ENCODE measurements around the gene PPCDC.

The PPCDC gene

GRCh38 chr15:75030023-75030413 is 6.6 kb downstream of the PPCDC start:
- TF ChIP-seq CTCF (IDR thresholded peaks at IDR 0.05; ENCODE audit: low read length, missing control alignments): no peak
- H3K4me3 ChIP-seq (replicated peaks; ENCODE audit: low read depth, low read length): no peak overlapping the region
- peak; percentile 50 for DNase-seq (ENCODE audit: low read depth)

DNA sequence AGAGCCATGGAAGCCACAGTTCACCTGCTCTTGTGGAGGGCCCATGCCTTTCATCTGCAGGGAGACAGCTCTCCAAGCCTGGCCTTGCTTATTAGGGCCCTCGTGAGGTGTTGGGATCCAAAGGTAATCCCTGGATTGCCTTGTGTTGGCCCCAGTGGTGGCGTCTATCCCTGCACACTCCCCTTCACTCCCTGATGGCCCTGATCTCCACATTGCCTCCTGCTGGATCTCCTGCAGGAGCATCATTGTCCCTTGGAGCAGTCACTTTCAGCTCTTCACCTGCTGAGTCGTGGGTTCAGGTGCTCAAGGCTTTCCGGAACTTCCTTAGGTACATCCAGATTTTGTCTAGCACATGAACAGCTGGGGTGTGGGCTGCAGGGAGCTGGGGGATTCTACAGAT is 7.0 kb downstream of the PPCDC start:
- no peak for DNase-seq (ENCODE audit: low read depth)
- TF ChIP-seq CTCF (IDR thresholded peaks at IDR 0.05; ENCODE audit: low read length, missing control alignments): no peak
- H3K4me3 ChIP-seq (replicated peaks; ENCODE audit: low read depth, low read length): no peak overlapping the region

DNA sequence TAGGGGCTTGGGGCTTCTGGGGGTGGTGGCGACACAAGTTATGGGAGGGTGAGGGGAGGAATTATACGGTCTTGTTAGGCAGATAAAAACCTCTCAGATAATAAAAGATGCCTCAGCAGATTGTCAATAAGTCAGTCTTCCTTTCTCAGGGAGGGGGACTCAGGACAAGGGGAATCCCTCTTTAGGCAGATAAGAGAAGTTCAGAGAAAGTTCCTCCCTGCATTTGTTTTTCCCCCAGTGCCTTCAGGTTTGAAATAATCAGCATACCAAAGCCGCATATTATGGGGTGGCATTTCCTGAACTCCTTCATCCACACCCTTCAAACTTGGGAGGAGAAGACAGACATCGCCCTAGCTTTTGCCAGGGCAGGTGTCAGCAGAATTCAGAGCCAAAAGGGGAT is 8.5 kb downstream of the PPCDC start:
- H3K4me3 ChIP-seq (replicated peaks; ENCODE audit: low read depth, low read length): no peak overlapping the region
- TF ChIP-seq CTCF (IDR thresholded peaks at IDR 0.05; ENCODE audit: low read length, missing control alignments): no peak
- peak; percentile 29 for DNase-seq (ENCODE audit: low read depth)

DNA sequence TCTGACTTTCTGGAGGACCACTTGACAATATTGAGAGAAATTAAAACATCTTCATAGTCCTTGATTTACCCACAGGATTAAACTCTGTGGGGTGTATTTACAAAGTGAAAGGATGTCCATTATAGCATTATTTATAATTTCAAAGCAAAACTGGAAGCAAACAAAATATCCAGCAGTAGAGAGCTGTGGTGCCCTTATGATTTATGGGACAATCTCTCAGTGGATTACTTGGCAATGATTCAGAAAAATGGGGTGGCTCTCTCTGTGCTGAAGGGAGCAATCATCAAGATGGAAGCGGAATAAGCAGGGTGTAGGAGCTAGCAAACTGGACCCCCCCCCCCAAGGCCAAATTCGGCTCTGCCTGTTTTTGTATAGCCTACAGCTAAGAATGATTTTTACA is 9.0 kb downstream of the PPCDC start:
- TF ChIP-seq CTCF (IDR thresholded peaks at IDR 0.05; ENCODE audit: low read length, missing control alignments): no peak
- H3K4me3 ChIP-seq (replicated peaks; ENCODE audit: low read depth, low read length): no peak overlapping the region
- no peak for DNase-seq (ENCODE audit: low read depth)

GRCh38 chr15:75033809-75034208 is 10.4 kb downstream of the PPCDC start:
- no peak overlapping the region for H3K4me3 ChIP-seq (replicated peaks; ENCODE audit: low read depth, low read length)
- no peak for DNase-seq (ENCODE audit: low read depth)
- no peak for TF ChIP-seq CTCF (IDR thresholded peaks at IDR 0.05; ENCODE audit: low read length, missing control alignments)

DNA sequence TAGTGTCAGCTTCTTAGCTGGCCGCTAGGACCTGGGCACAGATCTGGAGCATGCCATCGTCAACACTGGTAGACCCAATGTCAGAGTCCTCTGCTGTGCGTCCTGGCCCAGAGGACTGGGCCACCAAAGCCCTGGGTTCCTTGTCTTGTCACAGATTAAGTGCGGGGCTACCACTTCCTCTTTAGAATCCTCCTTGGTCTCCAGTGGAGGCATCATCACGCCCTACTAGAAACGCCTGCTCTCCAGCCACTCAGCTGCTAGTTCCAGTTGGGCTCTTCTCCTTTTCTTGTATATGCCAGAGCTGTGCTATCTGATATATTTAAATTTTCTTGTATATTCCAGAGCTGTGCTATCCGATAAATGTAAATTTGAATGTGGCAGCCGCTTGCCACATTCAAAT is 11.2 kb downstream of the PPCDC start:
- no peak for DNase-seq (ENCODE audit: low read depth)
- TF ChIP-seq CTCF (IDR thresholded peaks at IDR 0.05; ENCODE audit: low read length, missing control alignments): no peak
- H3K4me3 ChIP-seq (replicated peaks; ENCODE audit: low read depth, low read length): no peak overlapping the region

DNA sequence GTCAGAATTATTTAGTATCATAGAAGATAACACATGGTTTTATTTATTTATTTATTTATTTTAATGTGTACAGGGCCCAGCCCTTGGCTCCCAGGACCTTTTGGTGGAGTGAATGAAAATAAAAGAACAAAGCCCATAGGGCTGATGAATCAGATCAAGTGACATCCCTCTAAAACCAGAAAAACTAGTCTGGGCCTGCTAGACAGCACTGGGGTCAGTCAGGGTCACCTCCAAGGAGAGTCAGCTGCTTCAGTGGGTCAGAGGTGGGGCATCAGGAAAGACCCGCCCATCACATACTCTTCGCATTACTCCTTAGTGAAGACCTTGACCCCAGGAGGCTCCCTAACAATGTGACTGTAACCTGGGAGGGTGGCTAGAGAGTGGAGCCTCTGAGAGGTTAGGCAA is 12.8 kb downstream of the PPCDC start:
- DNase-seq (ENCODE audit: low read depth): no peak
- TF ChIP-seq CTCF (IDR thresholded peaks at IDR 0.05; ENCODE audit: low read length, missing control alignments): no peak
- no peak overlapping the region for H3K4me3 ChIP-seq (replicated peaks; ENCODE audit: low read depth, low read length)

All from fibroblast of pulmonary artery (primary cell).